HG03342 (cell line): Measurements from ENCODE around the gene THRB.

Source experiments
- ATAC-seq: cut with Tn5 transposase; IDR thresholded peaks from one replicate; pipeline ENCODE4 v1.9.1; 2021; ENCODE audit warnings: mild to moderate bottlenecking, moderate library complexity; ENCODE audit not compliant: unreplicated experiment

THRB gene

DNA sequence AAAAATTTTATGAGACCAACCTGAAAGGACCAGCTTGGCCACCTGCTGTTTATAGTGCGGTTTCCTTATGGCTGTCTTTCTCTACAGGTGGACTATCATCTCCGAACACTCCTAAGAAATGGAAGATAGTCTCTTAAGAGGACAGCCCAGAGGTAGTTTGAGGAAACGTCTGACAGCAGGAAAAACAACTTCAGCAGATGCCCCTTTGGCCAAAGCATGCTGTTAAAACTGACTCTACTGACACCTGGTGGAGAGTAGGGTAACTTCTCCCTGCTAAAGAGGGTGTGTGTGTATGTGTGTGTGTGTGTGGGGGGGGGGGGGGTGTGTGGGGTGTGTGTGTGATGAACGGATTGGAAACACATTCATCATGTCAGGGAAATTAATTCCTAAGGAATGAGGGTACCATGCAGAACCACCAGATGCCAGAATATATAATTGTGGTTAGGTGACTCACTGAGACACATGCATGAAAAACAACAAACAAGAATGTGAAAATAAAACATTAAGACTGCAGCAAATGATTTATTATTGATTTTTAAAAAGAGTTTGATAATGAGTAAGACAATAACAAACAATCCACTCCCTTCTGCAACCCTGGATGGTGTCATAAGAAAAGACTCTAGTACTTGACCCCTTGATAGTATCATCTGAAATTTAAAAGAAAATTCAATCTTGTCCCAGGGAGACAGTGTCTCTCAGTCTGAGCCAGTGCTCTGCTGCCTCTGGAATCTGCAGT lies 256.5 kb downstream of the THRB start:
- peak; percentile 91 for ATAC-seq

DNA sequence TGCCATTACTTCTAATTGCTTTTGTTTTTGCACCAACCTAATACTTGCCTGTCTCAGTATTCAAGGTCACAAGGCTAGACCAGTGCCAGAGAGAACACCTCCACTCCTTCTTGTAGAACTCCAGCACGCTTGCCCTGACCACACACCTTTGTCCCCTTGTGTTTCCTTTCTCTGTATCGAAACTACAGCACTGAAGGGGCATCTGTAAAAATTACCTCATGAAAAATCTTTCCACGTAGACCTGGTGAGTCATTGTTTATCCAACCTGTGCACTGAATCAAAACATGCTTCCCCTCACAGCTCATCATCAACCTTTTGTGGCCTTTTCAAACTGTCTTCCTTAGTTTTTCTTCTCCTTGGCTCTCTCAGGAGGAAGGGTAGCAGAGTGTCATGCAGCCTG lies 259.5 kb downstream of the THRB start:
- no peak for ATAC-seq

DNA sequence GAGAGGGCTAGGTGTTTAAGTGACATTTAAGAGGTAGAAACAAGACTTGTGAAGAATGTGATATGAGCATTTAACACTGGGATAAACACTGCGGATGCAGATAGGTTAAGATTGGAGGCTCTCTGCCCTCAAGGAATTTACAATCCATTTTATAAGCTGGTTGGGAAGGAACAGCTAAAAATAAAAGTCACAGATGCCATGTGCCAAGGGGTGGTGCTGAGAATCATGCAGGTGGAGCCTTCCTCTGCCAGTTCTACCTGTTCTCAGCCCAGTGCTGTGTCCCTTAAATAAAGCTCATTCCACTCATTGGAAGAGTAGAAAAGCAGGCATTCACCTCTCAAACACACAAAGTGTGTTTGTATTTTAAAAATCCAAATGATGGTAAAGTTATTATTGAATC lies 261.9 kb downstream of the THRB start:
- no peak for ATAC-seq

DNA sequence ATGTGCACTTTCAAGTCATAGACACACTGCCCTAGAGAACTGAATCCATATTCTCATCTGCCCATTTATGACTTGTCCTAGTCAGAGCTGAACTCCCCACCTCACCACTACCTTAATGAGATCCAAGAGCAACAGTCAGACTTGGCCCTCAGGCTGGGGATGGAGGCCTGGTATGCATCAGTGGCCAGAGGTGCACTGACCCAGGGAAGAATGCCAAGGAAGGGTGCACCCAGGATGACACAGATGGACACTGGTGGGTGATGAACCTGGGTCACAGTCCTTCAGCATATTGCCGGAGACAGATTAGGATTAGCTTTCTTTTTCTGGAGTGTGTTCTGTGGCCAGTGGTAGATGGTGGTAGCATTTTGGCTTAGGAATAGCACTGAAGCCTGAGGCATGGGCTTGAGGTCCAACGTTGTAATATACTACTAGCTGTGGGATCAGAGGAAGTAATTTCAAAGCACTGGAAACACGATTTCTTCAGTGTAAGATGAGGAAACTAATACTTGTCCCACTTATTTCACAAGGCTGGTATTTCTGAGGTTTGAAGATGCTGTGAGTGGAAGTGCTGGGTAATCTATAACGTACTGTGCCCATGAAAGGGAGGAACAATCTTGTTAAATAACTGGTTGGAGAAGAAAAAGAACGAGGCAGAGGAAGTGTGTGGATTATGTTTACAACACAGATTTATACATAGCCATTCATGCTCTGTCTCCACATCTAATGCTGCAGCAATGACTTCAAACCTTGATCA lies 265.0 kb downstream of the THRB start:
- ATAC-seq = no peak

DNA sequence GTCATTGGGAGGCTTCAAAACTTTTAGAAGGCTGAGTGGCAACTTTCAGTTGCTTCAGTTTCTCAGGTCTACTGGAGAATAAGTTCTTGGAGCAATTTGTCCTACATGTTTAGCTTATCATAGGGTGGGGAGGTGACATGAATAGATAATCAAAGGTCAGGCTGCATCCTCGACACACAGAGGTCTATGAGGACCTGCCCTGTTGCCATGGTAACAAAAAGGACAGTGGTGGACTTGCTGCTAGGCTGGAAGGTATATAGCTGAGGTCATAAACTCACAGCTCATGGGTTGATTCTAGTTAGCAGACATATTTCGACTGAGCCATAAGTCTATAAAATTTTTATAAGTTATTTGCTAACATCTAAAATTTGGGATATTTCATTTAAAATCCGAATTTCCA lies 267.0 kb downstream of the THRB start:
- no peak for ATAC-seq

DNA sequence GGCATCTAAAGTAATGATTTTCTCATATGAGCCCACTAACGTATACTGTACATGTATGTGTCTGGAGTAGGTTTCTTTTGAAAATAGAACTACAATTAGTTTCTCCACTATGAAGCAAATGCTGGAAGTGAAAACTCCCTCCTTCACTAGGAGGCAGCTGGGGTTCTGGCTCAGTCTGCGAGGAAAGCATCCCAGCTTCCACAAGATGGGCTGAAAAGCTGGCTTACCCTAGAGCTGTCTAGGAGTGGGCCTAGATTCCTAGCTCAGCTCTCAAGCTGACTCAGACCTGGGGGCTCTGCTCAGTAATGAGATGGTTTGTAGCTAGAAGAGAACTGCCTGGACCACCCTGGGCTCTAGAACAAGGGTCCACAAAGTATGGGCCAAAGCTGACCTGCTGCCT lies 268.3 kb downstream of the THRB start:
- ATAC-seq = no peak

DNA sequence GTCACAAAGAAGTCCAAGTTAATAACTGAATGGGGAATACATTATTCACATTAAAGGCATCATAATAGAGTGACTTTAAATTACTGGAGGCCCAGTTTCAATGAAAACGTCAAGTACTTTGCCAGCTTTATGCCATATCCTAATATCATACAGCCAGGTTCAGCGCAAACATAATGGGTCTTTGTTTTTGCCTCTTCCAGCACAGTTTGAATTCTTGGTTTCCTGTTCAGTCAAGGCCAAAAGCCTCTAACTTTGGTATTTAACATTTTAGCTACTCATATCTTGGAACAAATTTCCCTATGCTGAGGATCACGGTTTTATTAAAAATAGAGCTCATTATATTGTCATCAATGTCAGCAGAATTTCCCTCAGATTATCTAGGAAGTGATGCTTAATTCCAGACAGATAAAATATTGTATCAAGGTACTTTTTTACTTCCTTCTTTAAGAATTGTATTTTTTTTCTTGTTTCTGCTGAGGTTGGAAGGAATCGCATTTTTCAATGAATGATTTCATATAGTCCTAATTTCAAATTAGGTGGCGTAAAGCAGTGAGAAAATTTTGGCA lies 269.2 kb downstream of the THRB start:
- ATAC-seq = no peak

DNA sequence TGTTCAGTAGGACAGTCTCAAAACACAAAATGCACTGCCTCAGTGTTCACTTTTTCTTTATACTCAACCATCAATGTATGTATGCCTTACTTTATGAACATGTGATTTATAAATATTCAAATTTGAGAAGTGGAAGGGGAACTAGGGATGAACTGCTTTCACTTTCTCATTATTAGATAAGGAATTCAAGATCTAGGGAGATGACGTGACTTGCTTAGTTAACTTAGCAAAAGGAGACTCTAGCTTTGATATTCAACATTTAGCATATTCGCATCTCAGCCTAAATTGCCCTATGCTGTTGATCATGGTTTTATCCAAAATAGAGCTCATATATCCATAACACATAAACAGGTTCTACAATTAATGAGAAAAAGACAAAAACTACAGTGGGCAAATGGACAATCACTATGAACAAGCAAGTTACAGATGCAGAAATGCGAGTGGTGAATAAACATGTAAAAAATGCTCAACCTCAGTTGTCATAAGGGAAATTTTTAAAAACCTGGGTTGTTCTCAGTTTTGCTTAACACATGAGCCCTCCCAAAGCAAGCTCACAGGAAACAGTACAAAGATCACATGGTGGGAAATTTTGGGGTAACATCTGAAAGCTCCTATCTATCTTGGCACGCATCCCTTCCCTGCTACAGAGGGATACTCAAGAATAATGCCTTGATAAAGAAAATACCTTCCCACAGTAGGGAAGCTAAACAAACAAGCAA lies 269.8 kb downstream of the THRB start:
- ATAC-seq = no peak

DNA sequence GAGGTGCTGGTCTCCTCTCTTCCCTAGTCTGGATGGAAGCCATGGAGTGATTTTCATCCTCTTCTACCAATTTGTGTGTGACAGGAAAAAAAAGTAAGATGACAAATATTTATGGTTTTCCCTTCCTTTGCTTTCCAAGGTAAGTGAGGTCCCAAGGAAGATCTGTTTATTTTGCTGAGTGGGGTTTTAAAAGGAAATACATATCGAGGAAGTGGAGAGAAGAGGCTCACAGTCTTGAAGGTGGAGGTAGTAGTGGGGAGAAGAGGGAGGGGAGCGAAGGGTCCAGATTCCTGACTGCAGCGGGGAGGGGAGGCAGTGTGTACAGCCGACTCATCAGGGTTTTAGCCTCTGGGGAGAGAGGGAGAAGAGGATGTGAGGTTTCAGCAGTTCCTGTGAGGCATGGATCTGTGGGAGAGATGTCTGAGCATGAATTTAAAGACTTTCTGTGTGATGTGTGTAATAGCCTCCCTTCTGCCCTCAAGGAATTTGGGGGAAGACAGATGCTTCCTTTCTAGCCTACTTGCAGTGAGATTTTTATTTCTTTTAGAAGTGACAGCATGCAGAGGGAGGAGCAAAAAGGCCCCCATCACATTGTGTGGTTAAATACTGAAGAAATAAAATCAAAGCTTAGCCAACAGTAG lies 272.4 kb downstream of the THRB start:
- no peak for ATAC-seq

DNA sequence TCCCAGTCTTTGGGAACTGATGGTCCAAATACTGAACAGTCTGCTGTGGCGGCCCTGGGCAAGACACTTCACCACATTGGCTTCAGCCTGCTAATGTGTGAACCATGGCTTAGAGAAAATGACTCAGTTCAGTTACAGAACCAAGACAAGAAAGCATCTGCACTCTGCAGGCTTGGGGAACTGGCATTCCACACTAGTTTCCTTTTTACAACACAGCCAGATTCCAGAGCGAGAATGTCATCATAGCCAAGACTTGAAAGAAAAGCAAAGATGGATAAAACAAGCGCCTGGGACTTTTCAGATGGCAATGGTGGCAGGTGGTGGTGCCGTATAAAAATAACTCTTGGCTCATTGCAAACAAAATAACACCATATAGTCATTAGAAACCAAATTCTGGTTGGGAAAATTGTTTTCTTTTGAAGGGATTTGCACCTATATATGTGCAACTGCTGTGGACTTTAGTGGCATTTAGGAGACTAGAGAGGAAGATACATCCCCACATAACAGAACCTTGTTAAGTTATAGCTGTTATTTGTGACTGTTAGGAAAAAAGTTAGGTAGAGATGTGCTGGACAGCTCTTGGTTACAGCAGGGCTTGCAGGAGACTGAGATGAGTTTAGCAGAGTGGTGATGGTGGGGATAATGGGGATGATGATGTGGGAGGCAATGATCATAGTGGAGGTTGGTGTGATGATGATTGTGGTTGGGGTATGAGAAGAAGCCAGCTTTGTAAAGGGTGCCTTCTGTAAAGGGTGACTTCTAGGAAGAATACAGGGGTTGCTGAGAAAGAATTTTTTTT lies 273.6 kb downstream of the THRB start:
- ATAC-seq = no peak

DNA sequence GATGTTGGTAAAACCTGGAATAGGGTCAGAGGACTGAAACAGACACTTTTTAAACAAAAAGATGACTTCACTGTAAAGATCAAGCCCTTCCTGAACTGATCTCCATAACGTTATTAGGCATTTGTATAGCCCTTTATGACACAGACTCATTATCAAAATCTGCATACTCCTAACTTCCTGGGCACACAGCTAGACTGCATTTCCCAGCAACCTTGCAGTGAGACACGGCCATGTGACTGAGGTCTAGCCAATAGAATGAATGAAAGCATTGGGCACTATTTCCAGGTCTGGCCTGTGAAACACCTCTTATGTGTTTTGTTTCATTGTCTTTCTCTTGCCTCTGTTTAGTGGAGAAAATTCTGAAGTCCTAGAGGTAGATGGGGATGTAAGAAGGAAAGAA lies 279.1 kb downstream of the THRB start:
- no peak for ATAC-seq

DNA sequence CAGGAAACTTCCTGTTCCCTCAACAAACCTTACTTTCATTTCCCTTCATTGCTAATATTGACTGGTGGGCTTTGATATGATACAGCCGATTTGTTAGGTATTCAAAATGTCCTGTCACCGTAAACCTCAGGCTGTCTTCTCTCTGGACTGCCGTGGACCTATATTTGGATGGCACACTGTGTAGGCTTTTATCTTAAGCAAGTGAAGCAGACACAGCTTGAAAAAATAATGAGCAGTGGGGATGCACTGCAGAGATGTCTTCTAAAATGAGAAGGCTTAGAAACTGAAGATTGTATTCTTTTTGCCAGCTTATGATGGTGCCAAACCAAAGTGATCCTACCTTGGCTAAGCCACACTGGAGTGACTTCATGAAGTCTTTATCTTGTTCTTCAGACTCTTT lies 283.3 kb downstream of the THRB start:
- no peak for ATAC-seq

DNA sequence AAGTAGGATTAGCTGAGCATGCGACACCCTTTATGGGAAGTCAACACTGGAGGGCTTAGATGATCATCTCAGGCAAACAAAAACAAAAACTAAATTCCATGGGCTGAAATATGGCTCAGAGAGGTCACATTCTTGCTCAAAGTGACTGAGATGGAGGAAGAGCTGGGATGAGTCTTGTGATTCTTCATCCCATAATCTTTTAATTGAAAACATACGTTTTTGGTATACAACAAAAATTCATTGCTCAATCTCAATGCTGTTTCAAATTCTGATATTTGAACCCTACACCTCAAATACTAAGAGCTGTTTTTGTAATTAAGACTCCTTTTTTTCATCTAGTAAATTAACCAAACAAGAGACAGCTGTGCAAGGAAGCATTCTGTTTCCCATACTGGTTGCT lies 292.6 kb downstream of the THRB start:
- ATAC-seq = no peak

DNA sequence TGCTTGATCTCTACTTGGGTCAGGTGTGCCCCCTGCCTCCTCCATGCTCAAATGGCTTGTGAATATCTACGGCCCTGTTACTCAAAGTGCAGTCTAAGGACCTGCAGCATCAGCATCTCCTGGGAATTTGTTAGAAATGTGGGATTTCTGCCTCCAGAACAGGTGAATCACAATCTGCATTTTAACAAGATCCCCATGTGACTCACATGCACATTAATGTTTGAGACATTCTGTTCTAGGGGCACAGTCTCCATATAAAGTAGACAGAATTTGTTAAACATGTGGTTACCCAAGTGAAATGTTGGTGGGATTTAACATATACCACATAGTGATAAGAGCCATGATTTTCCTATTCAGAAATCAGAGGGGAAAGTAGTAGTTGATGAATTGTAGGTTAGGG lies 293.3 kb downstream of the THRB start:
- no peak for ATAC-seq

DNA sequence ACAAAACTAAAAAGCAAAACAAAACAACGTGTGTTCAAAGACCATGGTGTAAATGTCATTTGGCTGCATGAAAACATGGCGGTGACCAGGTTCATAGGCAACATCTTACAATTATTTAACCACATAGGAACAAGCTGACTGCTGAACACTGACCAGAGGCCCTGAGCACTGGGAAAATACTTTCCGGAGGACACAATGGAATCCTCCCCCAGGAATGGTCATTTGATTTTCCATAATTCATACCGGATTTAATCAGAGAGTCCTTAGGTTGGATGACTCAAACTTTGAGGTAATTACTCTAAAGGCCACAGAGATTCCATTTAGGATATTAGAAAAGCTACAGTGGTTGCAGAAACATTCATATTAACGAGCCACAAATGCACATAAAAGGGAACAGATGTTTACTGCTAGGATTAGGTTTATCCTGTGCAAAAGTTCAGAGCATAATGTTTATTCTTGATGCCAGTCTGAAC lies 294.8 kb downstream of the THRB start:
- no peak for ATAC-seq

DNA sequence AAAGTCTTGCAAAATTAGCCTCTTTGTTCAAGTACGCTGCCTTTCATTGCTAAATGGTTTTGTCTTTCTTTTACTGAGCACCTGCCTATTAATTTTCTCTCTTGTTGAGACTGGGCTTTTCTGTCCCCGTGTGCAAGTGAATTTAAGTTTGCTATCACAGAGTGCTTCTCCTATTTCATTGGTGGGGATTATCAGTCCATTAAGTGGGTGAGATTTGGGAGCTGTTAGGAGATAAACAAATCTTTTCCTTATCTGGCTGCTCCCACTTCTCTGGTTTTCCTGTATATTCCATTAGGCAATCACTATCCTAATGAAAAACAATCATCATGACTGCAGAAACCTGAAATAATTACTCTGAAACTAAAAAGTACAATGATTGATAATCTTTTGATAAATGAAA lies 295.4 kb downstream of the THRB start:
- no peak for ATAC-seq

DNA sequence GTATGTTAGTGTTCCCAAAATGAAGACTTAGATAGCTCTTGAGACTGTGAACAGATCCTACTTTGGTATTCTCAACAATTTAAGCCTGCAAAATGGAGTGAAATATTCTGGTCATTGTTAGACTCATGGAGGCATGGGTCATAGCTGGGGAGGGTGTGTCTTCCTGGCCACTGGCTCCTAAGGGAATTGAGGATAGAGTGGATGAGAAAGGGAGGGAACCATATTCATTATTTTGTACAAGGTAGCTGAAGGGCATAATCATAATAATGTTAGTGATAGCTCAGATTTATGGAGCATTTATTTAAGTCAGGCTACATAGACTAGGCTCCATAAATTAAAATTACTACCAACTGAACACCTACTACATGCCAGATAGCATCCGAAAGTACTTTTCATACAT lies 295.9 kb downstream of the THRB start:
- no peak for ATAC-seq

DNA sequence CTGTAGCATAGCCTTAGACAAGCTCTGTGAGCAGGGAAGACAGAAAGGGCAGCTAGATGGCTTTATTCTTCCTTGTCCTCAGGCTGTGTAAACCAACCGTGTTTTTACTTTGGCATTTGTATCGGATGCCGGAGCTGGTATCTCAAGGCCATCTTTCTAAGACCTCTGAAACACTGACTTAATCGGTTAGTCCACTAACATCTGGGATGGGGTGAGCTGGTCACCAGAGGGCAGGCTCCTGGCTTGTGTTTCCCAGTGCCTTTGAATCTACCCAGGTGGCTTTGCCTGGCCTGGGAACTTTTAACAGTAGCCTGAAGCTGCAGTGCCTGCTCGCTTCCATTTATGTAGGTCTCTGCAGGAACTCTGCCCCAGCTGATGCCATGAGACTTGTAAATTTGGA lies 296.8 kb downstream of the THRB start:
- no peak for ATAC-seq

DNA sequence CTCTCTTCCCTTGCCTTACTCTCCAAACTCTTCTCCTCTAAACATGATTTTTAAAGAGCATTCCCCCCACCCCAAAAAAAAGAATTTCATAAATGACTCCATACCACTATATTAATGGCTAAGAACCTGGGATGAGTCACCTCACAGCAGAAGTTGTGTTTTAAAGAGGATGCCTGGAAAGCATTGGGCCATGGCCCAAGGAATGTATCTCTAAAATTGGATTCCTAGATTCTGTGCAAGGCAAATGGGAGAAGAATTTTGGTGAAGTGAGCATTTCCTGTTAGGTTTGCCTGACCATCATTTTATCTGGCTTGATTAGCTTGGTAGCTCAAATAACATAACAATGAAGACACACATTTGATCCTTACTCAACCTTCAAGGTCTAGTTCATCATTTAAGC lies 298.1 kb downstream of the THRB start:
- no peak for ATAC-seq

DNA sequence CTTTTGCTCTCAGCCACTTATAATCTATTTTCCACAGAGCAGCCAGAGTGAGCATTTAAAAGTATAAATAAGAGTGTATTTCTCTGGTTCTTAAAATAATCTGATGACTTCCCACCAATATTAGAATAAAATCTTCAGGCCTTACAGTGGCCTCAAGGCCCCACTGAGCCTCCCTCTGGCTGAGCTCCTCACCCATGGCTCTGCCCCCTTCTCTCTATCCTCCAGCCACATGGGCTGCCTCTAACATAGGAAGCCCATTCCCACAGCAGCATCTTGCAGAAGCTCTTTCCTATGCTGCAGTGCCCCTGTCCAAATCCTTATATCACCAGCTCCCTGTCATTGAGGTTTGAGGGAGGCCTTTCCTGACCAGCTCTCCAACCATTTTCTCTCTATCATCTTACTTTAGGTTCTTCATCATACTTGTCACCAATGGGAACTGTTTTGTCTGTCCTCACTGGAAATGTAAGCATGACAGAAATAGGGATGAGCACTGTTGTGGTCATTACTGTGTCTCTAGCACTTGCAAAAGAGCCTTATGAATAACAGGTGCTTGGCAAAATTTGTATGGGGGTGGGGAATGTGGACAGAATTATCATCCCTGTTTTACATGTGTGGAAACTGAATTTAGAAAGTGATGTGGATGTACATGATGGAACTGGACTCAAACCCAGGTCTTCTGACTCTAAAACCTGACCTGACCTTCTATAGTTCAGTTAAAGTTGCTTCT lies 299.0 kb downstream of the THRB start:
- no peak for ATAC-seq
